Caco-2 (cell line): ENCODE data around the gene COPZ2. TPM values are rescaled to one million over a fixed set of nuclear protein-coding genes. Genes with fewer than 3 reads are reported as not detected.

Source experiments
- BruUV-seq: library from RNA; stranded (reverse); fragments of 400-500 nt; replicated peaks from 2 replicates; lab custom pipeline; 2021; lab: Mats Ljungman, UMichigan
- CTCF ChIA-PET: fragments of 300-600 bp; sonication (Branson Sonifier 250); formaldehyde crosslinking; loops from one replicate; lab custom pipeline; 2022; ENCODE audit warnings: antibody characterized with exemption; lab: Charles Lee
- POLR2A ChIA-PET: fragments of 300-600 bp; sonication (Branson Sonifier 250); formaldehyde crosslinking; loops from one replicate; lab custom pipeline; 2022; ENCODE audit warnings: antibody characterized with exemption; lab: Charles Lee
- DNase-seq, 2 experiments: peaks; one replicate each; pipeline versions ENCODE4 v3.0.0 to v3.0.0-alpha.2; 2020 to 2022
- H3K27me3 ChIP-seq: replicated peaks from 2 replicates; pipeline ENCODE4 v1.6.0; 2011; ENCODE audit warnings: low read length; ENCODE audit not compliant: control insufficient read depth, insufficient read depth
- H3K36me3 ChIP-seq: 2 replicates; pipeline ENCODE4 v1.5.1; 2011; ENCODE audit warnings: low read length; ENCODE audit not compliant: control insufficient read depth, insufficient read depth
- H3K4me1 ChIP-seq: fragments of 250-450 bp; sonication (Bioruptor Pico); 2 replicates; pipeline ENCODE4 v1.5.1; 2020; ENCODE audit warnings: mild to moderate bottlenecking
- H3K4me3 ChIP-seq: 2 replicates; pipeline ENCODE4 v1.5.1; 2011; ENCODE audit warnings: low read depth, mild to moderate bottlenecking, control low read depth, low read length
- H3K9me3 ChIP-seq: fragments of 250-450 bp; sonication (Bioruptor Pico); 2 replicates; pipeline ENCODE4 v1.5.1; 2020; ENCODE audit warnings: mild to moderate bottlenecking, moderate library complexity
- H3K27ac Mint-ChIP-seq: one replicate; pipeline ENCODE4 v1.8.0; 2022; ENCODE audit warnings: mixed read lengths; ENCODE audit not compliant: unreplicated experiment
- H3K27me3 Mint-ChIP-seq: one replicate; pipeline ENCODE4 v1.8.0; 2022; ENCODE audit warnings: mixed read lengths; ENCODE audit not compliant: insufficient read depth, unreplicated experiment
- H3K36me3 Mint-ChIP-seq: one replicate; pipeline ENCODE4 v1.8.0; 2022; ENCODE audit warnings: mild to moderate bottlenecking, mixed read lengths; ENCODE audit not compliant: insufficient read depth, unreplicated experiment
- H3K4me1 Mint-ChIP-seq: one replicate; pipeline ENCODE4 v1.8.0; 2022; ENCODE audit warnings: low read depth, mixed read lengths; ENCODE audit not compliant: unreplicated experiment
- H3K4me3 Mint-ChIP-seq: one replicate; pipeline ENCODE4 v1.8.0; 2022; ENCODE audit warnings: mild to moderate bottlenecking, moderate library complexity, mixed read lengths; ENCODE audit not compliant: unreplicated experiment
- H3K9me3 Mint-ChIP-seq: one replicate; pipeline ENCODE4 v1.8.0; 2022; ENCODE audit warnings: mixed read lengths; ENCODE audit not compliant: unreplicated experiment
- intact Hi-C: fragments of 100-400 bp; cut with micrococcal nuclease; formaldehyde crosslinking; loops from one replicate; pipeline ENCODE4 v1.10.0; 2022; ENCODE audit not compliant: unreplicated experiment
- total RNA-seq: library from RNA; stranded (reverse); gene quantifications from 2 replicates; pipeline ENCODE4 v1.2.3, GENCODE V29; 2022
- TF ChIP-seq, protein P1 (sequence below), 2 experiments: fragments of 200-600 bp in 1 of 2; IDR thresholded peaks; 1 replicate in 1 of 2; 2 replicates in 1 of 2; pipeline versions ENCODE4 v1.5.1 to v1.8.0; 2011 to 2022; ENCODE audit warnings: antibody characterized with exemption in 1 of 2, control low read depth in 1 of 2, inconsistent platforms in 1 of 2, low read depth in 1 of 2, low read length in 1 of 2, mild to moderate bottlenecking in 1 of 2, moderate library complexity in 1 of 2; ENCODE audit not compliant: insufficient read depth in 1 of 2, severe bottlenecking in 1 of 2, unreplicated experiment in 1 of 2

Gene COPZ2
- total RNA-seq, 1 experiment from 2014 or later, result 6.7 TPM

DNA sequence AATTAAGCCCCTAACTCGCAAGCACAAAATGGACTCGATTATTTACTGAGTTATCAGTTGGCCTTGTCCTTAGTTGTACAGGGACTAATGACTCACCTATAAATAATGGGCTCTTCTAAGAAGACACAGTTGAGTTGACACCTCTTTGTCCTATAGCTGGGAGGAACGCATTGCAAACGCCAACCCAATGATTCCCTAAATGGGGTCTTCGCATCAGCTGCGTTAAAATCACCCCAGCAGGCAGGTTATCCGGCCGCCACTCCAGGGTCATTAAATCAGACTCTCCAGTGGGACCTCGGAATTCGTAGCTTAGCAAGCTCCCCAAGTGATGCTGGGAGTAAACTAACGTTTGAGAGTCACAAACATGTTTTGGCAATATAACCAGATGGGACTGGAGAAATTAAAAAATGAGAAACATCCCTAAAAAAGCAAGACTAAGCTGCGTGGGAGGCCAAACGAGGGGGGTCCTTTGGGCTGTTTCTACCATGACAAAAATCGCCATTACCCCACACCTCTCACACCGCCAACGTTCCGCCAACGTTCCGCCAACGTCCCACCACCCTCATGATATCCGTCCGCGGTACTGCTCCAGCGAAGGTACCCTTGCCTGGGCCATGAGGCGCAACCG, 9.6 kb upstream of the COPZ2 start:
- Mint-ChIP-seq H3K27ac (peak overlapping the region; percentile 100), H3K36me3 (peaks cover 60% of the 10 kb centered on the region), H3K4me3 (peak overlapping the region; percentile 87), H3K27me3 (no peaks in the 10 kb centered on the region), H3K9me3 (no peaks in the 10 kb centered on the region), H3K4me1 (peaks cover 26% of the 10 kb centered on the region)
- Histone ChIP-seq H3K36me3 (peaks cover 14% of the 10 kb centered on the region), H3K4me3 (peak overlapping the region; percentile 84), H3K9me3 (no peaks in the 10 kb centered on the region), H3K27me3 (no peaks in the 10 kb centered on the region), H3K4me1 (peaks cover 18% of the 10 kb centered on the region)
- intact Hi-C loops, result loop anchor here (5.0 kb wide), 1 partner anchor 1315 kb away; the partner anchor contains the start of gene ZNF652
- peak in 1 of 2 experiments; percentile 51 for DNase-seq
- CTCF ChIA-PET, result interaction anchor here (0.7 to 5.8 kb wide), 16 partner anchors 11 to 566 kb away, joined by 3 to 143 read pairs (median 9); partner anchors contain the start of genes CDK5RAP3, COPZ2, PRR15L and SNX11
- BruUV-seq, result TSS peak; percentile 81
- TF ChIP-seq, protein P1, sequence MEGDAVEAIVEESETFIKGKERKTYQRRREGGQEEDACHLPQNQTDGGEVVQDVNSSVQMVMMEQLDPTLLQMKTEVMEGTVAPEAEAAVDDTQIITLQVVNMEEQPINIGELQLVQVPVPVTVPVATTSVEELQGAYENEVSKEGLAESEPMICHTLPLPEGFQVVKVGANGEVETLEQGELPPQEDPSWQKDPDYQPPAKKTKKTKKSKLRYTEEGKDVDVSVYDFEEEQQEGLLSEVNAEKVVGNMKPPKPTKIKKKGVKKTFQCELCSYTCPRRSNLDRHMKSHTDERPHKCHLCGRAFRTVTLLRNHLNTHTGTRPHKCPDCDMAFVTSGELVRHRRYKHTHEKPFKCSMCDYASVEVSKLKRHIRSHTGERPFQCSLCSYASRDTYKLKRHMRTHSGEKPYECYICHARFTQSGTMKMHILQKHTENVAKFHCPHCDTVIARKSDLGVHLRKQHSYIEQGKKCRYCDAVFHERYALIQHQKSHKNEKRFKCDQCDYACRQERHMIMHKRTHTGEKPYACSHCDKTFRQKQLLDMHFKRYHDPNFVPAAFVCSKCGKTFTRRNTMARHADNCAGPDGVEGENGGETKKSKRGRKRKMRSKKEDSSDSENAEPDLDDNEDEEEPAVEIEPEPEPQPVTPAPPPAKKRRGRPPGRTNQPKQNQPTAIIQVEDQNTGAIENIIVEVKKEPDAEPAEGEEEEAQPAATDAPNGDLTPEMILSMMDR (IDR thresholded peaks at IDR 0.05; ENCODE audit: insufficient read depth in 1 of 2, low read depth in 1 of 2, low read length in 1 of 2, severe bottlenecking in 1 of 2, unreplicated experiment in 1 of 2), result no peak
- POLR2A ChIA-PET, result interaction anchor here (0.7 to 4.7 kb wide), 16 partner anchors 10 to 845 kb away, joined by 3 to 90 read pairs (median 24); partner anchors contain the start of genes ATP5MC1, CBX1, CDK5RAP3 and PNPO

DNA sequence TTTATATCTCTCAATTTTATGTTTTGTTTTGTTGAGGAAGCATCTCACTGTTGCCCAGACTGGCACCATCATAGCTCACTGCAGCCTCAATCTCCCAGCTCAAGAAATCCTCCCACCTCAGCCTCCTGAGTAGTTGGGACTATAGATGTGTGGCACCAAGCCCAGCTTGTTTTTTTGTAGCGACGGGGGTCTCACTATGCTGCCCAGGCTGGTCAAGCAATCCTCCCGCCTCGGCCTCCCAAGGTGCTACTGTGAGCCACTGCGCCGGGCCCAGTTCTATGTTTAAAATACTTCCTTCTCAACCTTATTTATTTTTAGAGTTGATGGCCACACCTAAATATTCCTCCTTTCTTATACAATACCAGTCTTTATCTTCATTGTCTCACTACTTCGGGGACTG, 8.7 kb upstream of the COPZ2 start:
- H3K27ac Mint-ChIP-seq, result peak overlapping the region; percentile 100
- no peaks in the 10 kb centered on the region for H3K9me3 Mint-ChIP-seq
- peak overlapping the region; percentile 87 for H3K4me3 Mint-ChIP-seq
- peaks cover 51% of the 10 kb centered on the region for H3K36me3 Mint-ChIP-seq
- CTCF ChIA-PET, result interaction anchor here (4.2 to 5.8 kb wide), 2 partner anchors 20 to 21 kb away, joined by 57 to 143 read pairs; no protein-coding TSS in a partner anchor
- H3K27me3 Mint-ChIP-seq, result no peaks in the 10 kb centered on the region
- DNase-seq, result no peak
- peaks cover 18% of the 10 kb centered on the region for H3K4me1 ChIP-seq
- H3K4me1 Mint-ChIP-seq, result peaks cover 26% of the 10 kb centered on the region
- peaks cover 7% of the 10 kb centered on the region for H3K36me3 ChIP-seq
- H3K4me3 ChIP-seq, result peak overlapping the region; percentile 84
- POLR2A ChIA-PET, result interaction anchor here (3.1 to 4.7 kb wide), 3 partner anchors 19 to 62 kb away, joined by 37 to 90 read pairs (median 46); partner anchors contain the start of gene SNX11
- intact Hi-C loops, result loop anchor here (5.0 kb wide), 1 partner anchor 1316 kb away; the partner anchor contains the start of gene ZNF652
- no peaks in the 10 kb centered on the region for H3K27me3 ChIP-seq
- H3K9me3 ChIP-seq, result no peaks in the 10 kb centered on the region
- BruUV-seq, result no TSS peak
- TF ChIP-seq, protein P1 (IDR thresholded peaks at IDR 0.05; ENCODE audit: insufficient read depth in 1 of 2, low read depth in 1 of 2, low read length in 1 of 2, severe bottlenecking in 1 of 2, unreplicated experiment in 1 of 2), result no peak

DNA sequence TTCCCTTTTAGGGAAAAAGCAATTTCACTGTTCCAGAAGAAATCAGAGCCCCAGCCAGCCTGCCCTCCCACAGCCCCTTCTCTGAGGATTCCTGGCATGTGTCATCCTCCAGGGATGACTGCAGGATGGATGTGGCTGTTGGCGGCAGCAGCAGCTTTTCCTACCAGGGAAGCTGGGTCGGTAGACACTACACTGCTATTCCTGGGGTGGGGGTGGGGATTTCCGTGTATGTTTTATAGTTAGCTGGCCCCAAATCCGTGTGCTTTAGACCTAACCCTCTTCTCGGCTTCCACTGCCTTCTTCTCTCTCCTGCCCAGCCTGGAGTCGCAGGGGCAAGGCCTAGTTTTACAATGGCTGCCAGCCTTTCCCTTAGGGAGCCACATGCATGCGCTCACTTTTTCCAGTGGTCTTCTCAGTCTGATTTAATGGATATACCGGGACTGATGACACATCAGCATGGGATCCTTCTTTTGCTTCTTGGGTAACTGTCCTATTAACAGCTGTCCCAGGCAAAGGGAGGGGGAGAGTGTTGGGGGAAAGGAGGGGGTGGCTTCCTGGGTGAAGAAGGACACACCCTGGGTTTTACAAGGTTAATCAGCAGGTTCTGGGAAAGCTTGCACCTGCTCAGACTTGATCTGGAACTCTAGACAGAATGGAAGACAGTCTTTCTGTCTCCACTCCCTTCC, 7.9 kb upstream of the COPZ2 start:
- intact Hi-C loops, result loop anchor here (5.0 kb wide), 1 partner anchor 1317 kb away; the partner anchor contains the start of gene ZNF652
- Mint-ChIP-seq H3K9me3 (no peaks in the 10 kb centered on the region), H3K36me3 (peaks cover 42% of the 10 kb centered on the region), H3K27ac (no peak overlapping the region), H3K4me3 (no peak overlapping the region), H3K27me3 (no peaks in the 10 kb centered on the region), H3K4me1 (peaks cover 21% of the 10 kb centered on the region)
- ChIA-PET CTCF (interaction anchor here (0.6 to 5.8 kb wide), 2 partner anchors 19 to 23 kb away, joined by 3 to 143 read pairs; no protein-coding TSS in a partner anchor), POLR2A (interaction anchor here (0.6 kb wide), 1 partner anchor 28 kb away, joined by 3 read pairs; no protein-coding TSS in a partner anchor)
- H3K4me3 ChIP-seq, result no peak overlapping the region
- no peaks in the 10 kb centered on the region for H3K9me3 ChIP-seq
- H3K4me1 ChIP-seq, result peaks cover 18% of the 10 kb centered on the region
- H3K27me3 ChIP-seq, result no peaks in the 10 kb centered on the region
- no peaks in the 10 kb centered on the region for H3K36me3 ChIP-seq
- no peak for DNase-seq
- no TSS peak for BruUV-seq
- TF ChIP-seq, protein P1 (IDR thresholded peaks at IDR 0.05; ENCODE audit: insufficient read depth in 1 of 2, low read depth in 1 of 2, low read length in 1 of 2, severe bottlenecking in 1 of 2, unreplicated experiment in 1 of 2), result no peak
